ENCODE data around the gene MICU1. TPM values are rescaled to one million over a fixed set of nuclear protein-coding genes. Genes with fewer than 3 reads are reported as not detected.

The MICU1 gene
- polyA plus RNA-seq, 1 donor (not counting 4 experiments of a cell fraction or from before 2014, with no cell fraction given): 19.4 TPM

DNA sequence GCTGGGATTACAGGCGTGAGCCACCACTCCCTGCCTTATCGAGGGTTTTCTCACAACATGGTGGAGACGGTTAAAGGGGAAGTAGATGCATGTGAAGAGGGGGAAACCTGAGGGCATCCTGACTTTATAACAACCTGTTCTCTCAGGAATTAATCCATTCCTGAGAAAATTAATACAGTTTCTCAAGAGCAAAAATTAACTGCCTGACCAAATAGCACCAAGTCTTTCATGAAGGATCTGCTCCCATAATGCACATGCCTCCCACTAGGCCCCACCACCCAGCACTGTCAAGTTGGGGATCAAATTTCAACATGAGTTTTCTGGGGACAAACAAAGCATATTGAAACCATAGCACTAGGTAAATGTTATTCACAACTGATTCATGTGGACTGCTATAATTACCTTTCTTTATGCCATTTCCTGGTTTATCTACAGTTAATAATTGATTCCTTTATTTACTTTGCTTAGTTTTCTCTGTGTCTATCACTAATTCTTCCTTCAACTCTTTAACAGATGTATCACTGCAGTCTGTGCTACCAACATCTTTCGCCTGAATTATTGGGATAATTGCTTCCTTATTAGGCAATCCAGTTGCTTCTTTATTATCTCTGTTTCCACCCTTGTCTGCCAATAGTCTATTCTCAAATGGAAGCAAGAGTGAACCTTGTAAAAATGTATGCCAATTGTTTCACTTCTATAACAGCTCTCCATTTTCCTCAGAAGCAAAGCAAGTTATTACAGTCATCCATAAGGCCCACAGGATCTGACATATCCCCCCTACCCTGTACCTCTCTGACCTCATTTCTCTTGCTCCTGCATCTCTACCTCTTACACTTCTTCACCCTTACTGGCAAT lies 12.9 kb upstream of the MICU1 start:
- Histone ChIP-seq H3K27ac (ENCODE audit: control insufficient read depth, insufficient read depth, low read length) (no peak overlapping the region), H4K20me1 (ENCODE audit: control insufficient read depth, extremely low read depth, insufficient read depth, low read length) (no peaks in the 10 kb centered on the region), H2AFZ (ENCODE audit: control insufficient read depth, low read length) (no peak overlapping the region), H3K27me3 (ENCODE audit: control insufficient read depth, extremely low read depth, insufficient read depth, low read length) (no peaks in the 10 kb centered on the region), H3K9ac (ENCODE audit: control insufficient read depth, extremely low read depth, insufficient read depth, low read length) (no peak overlapping the region), H3K36me3 (ENCODE audit: control insufficient read depth in 2 of 2, extremely low read depth in 1 of 2, insufficient read depth in 2 of 2, low read length in 2 of 2) (no peaks in the 10 kb centered on the region), H3K4me2 (ENCODE audit: control insufficient read depth, extremely low read depth, insufficient read depth, low read depth, low read length) (no peak overlapping the region), H3K9me1 (ENCODE audit: control insufficient read depth, extremely low read depth, insufficient read depth, low read length) (no peaks in the 10 kb centered on the region), H3K9me3 (ENCODE audit: control insufficient read depth, low read depth, low read length) (no peaks in the 10 kb centered on the region), H3K79me2 (ENCODE audit: control insufficient read depth, insufficient read depth, low read length) (no peaks in the 10 kb centered on the region), H3K4me1 (ENCODE audit: control insufficient read depth, extremely low read depth, insufficient read depth, low read length) (no peaks in the 10 kb centered on the region), H3K4me3 (ENCODE audit: control insufficient read depth in 2 of 3, extremely low read depth in 1 of 3, insufficient read depth in 2 of 3, low read depth in 1 of 3, low read length in 3 of 3) (no peak overlapping the region)
- no peak for FAIRE-seq
- dilution Hi-C loops (cut with MboI; ENCODE audit: extremely low pct_ligation_motif_present, low sequenced_read_pairs): no loop called here
- TF ChIP-seq, protein P1, sequence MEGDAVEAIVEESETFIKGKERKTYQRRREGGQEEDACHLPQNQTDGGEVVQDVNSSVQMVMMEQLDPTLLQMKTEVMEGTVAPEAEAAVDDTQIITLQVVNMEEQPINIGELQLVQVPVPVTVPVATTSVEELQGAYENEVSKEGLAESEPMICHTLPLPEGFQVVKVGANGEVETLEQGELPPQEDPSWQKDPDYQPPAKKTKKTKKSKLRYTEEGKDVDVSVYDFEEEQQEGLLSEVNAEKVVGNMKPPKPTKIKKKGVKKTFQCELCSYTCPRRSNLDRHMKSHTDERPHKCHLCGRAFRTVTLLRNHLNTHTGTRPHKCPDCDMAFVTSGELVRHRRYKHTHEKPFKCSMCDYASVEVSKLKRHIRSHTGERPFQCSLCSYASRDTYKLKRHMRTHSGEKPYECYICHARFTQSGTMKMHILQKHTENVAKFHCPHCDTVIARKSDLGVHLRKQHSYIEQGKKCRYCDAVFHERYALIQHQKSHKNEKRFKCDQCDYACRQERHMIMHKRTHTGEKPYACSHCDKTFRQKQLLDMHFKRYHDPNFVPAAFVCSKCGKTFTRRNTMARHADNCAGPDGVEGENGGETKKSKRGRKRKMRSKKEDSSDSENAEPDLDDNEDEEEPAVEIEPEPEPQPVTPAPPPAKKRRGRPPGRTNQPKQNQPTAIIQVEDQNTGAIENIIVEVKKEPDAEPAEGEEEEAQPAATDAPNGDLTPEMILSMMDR (optimal IDR thresholded peaks at IDR 0.05 in 1 of 3, IDR thresholded peaks at IDR 0.05 in 1 of 3, conservative IDR thresholded peaks at IDR 0.05 in 1 of 3; ENCODE audit: extremely low read depth in 1 of 3, insufficient read depth in 2 of 3, low read length in 3 of 3): no peak
- no peak for TF ChIP-seq EZH2 (IDR thresholded peaks at IDR 0.05; ENCODE audit: low read length)
- no peak for DNase-seq (ENCODE audit: low read depth, low spot score)

DNA sequence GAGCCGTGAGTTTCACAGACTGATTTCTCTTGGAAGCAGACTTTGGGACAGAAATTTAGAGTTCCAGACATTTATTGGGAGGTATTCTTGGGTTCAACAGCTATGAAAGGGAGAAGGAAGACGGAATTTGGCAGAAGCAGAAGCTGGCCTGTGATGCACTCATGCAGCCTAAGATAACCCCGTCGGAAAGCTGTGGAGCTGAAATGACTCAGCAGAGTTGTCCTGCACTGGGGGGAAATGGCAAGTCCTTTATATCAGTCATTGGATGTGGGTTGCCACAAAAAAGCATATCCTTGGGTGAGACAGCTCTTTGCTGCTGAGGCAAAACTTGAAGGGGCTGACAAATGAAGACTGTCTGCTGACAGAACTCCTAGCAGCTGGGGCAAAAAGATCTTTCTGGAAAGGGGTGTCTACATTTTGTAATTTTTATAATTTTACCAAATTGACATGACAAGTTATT lies 11.5 kb upstream of the MICU1 start:
- H3K27me3 ChIP-seq (ENCODE audit: control insufficient read depth, extremely low read depth, insufficient read depth, low read length): no peaks in the 10 kb centered on the region
- no peaks in the 10 kb centered on the region for H4K20me1 ChIP-seq (ENCODE audit: control insufficient read depth, extremely low read depth, insufficient read depth, low read length)
- no peak for TF ChIP-seq EZH2 (IDR thresholded peaks at IDR 0.05; ENCODE audit: low read length)
- TF ChIP-seq, protein P1 (optimal IDR thresholded peaks at IDR 0.05 in 1 of 3, IDR thresholded peaks at IDR 0.05 in 1 of 3, conservative IDR thresholded peaks at IDR 0.05 in 1 of 3; ENCODE audit: extremely low read depth in 1 of 3, insufficient read depth in 2 of 3, low read length in 3 of 3): no peak
- H3K9me1 ChIP-seq (ENCODE audit: control insufficient read depth, extremely low read depth, insufficient read depth, low read length): no peaks in the 10 kb centered on the region
- H3K9ac ChIP-seq (ENCODE audit: control insufficient read depth, extremely low read depth, insufficient read depth, low read length): no peak overlapping the region
- H2AFZ ChIP-seq (ENCODE audit: control insufficient read depth, low read length): no peak overlapping the region
- no peaks in the 10 kb centered on the region for H3K79me2 ChIP-seq (ENCODE audit: control insufficient read depth, insufficient read depth, low read length)
- no peak overlapping the region for H3K4me3 ChIP-seq (ENCODE audit: control insufficient read depth in 2 of 3, extremely low read depth in 1 of 3, insufficient read depth in 2 of 3, low read depth in 1 of 3, low read length in 3 of 3)
- no peak for FAIRE-seq
- dilution Hi-C loops (cut with MboI; ENCODE audit: extremely low pct_ligation_motif_present, low sequenced_read_pairs): no loop called here
- no peaks in the 10 kb centered on the region for H3K36me3 ChIP-seq (ENCODE audit: control insufficient read depth in 2 of 2, extremely low read depth in 1 of 2, insufficient read depth in 2 of 2, low read length in 2 of 2)
- DNase-seq (ENCODE audit: low read depth, low spot score): no peak
- no peak overlapping the region for H3K4me2 ChIP-seq (ENCODE audit: control insufficient read depth, extremely low read depth, insufficient read depth, low read depth, low read length)
- no peaks in the 10 kb centered on the region for H3K9me3 ChIP-seq (ENCODE audit: control insufficient read depth, low read depth, low read length)
- no peaks in the 10 kb centered on the region for H3K4me1 ChIP-seq (ENCODE audit: control insufficient read depth, extremely low read depth, insufficient read depth, low read length)
- no peak overlapping the region for H3K27ac ChIP-seq (ENCODE audit: control insufficient read depth, insufficient read depth, low read length)

Data from keratinocyte (primary cell).